Renal pelvis (tissue), 3 donors: ENCODE results near the gene UBXN4. TPM values are rescaled to one million over a fixed set of nuclear protein-coding genes. Genes with fewer than 3 reads are reported as not detected.

Experiments used
- polyA plus RNA-seq, 3 donors: library from polyadenylated mRNA; unstranded; fragments of 120-200 nt; gene quantifications; one replicate each; pipeline ENCODE4 v1.2.1, GENCODE V29; 2013; ENCODE audit not compliant: insufficient read length in 3 of 3

Gene UBXN4
- polyA plus RNA-seq, 3 donors, result 133 to 157 (median 147) TPM

Other genes with a start within 250 kb of the UBXN4 start
- 10 to 100 TPM in 2 of 3 donors, 1 to 10 TPM in 1; 8.4 to 11.1 (median 10.9) TPM for gene ZRANB3, start 210.6 kb upstream of the UBXN4 start, polyA plus RNA-seq
- 10 to 100 TPM; 34.2 to 39.6 (median 34.4) TPM for gene R3HDM1, start 210.4 kb upstream of the UBXN4 start, polyA plus RNA-seq
- under 1 TPM in 2 of 3 donors, not detected in 1; 0.04 TPM for gene LCT, start 95.3 kb downstream of the UBXN4 start, polyA plus RNA-seq
- gene MCM6, start 134.6 kb downstream of the UBXN4 start, polyA plus RNA-seq, result 10 to 100 TPM; 63.3 to 70.4 (median 64.5) TPM
- 100 to 1,000 TPM; 129 to 152 (median 139) TPM for gene DARS1, start 243.8 kb downstream of the UBXN4 start, polyA plus RNA-seq